HCEC 1CT (cell line): ENCODE measurements around the gene FOXR1.
"Not testable (repeated sequence)": the region's sequence is repeated elsewhere in the genome, so short reads cannot be mapped to it uniquely, and the experiment has no call there.

ENCODE experiments used
- DNase-seq: peaks from one replicate; pipeline ENCODE4 v3.0.0-alpha.2; 2017

The FOXR1 gene

DNA sequence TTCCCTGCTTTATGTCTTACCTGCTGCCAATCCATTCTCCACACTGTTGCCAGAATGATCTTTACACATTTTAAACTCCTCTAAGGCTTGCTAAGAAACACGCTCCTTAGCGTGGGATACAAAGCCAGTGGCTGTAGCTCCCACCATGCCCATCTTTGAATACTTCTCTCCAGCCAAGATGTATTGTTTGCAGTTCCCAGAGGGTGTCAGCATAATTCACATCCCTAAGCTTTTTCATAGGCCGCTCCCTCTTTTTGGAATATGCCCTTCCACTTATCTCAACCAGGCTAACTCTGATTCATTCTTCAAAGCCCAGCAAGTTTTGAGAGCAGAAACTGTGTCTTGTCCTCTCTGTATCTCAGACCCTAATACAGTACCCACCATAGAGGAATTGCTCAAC, 23.6 kb upstream of the FOXR1 start:
- DNase-seq: no peak

DNA sequence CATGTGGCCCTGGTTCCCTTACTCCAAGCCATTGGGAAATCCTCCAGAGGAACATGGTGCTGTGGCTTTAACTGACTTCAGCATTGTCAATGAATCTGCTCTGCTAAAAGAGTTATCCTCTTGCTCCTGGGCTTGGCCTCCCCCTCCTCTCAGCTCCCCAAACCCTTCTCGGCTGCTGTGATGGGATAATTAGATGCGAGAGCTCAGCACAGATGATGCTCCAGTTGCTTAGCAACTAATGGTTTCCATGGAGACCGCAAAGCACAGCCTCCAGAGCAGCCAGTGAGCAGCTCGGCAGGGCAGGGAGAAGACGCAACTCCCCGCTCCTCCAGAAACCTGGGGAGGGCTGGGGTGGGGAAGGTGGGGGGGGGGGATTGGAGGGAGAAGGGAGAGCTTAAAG, 18.3 kb upstream of the FOXR1 start:
- no peak for DNase-seq

DNA sequence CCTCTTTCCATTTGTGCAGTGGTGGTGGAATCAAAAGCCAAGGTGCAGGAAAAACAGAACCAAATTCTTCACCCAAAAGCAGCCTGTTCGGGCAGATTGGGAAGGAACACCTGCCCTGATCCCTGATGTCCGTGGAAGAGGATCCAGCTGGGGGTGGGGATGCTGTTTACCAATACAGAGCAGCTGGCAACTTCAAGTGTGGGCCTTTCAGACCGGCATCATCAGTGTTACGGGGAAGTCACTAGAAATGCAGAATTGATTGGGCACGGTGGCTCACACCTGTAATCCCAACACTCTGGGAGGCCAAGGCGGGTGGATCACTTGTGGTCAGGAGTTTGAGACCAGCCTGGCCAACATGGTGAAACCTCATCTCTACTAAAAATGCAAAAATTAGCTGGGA, 17.6 kb upstream of the FOXR1 start:
- DNase-seq: not testable (repeated sequence)

DNA sequence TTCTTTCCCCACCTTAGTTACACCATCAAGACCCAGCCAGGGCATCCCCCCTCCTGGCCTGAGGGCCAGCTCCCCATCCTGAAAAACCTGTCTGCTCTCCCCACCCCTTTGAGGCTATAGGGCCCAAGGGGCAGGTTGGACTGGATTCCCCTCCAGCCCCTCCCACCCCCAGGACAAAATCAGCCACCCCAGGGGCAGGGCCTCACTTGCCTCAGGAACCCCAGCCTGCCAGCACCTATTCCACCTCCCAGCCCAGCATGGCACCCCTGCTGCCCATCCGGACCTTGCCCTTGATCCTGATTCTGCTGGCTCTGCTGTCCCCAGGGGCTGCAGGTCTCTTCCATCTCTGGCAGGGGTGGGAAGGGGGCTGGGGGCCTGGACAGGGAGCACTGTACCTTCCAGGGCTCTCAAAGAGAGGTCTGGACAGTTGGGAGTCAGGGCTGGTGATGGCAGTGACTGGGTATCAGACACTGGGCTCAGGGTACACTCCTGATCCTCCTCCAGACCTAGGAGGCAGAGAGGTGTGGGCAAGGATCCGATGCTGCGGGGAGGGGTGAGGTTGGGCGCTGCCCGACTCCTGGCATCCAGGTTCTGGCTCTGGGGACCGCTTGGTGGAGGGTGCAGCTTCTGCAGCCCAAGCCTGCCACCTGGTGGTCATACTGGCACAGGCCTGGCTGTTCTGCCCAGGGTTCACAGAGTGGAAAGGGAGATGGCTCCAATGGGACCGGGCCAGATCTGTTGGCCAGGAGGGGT, 15.3 kb upstream of the FOXR1 start, which contains the start of gene UPK2:
TSS of gene UPK2 (plus strand) at position 205 of the 753 bp plus-strand sequence. CDS start at position 258, 53 bp downstream.
- peak; percentile 60 for DNase-seq

DNA sequence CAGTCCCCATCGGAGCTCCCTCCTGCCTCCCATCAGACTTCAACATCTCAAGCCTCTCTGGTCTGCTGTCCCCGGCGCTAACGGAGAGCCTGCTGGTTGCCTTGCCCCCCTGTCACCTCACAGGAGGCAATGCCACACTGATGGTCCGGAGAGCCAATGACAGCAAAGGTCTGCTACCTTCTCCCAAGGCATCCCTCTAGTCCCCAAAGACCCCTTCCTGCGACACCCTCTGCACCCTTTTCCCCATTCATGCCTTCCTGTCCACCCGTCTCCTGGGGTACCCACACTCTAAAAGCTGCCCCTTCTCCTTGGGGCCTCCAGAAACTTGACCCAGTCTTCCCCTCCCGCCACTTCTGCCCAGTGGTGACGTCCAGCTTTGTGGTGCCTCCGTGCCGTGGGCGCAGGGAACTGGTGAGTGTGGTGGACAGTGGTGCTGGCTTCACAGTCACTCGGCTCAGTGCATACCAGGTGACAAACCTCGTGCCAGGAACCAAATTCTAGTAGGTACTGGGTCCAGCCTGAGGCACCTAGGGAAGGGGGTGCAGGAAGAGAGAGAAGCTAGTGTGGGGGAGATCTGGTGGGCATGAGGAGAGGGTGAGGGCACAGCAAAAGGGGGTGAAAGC, 14.6 kb upstream of the FOXR1 start:
- DNase-seq: no peak

DNA sequence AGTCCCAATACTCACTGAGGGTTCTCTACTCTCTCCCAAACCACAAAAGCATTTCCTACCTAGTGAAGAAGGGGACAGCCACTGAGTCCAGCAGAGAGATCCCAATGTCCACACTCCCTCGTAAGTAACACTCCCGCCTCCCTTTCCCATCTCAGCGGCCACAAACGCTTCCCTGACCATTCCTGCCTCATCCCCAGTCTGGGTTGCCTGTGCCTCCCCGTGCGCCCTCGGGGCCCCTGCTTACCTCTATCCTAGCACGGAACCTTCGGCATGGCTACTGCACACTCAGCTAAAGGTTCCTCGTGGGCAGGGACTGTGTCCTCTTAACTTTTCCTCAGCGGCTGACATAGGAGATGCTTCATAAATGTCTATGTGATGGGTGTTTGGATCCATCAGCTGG, 14.0 kb upstream of the FOXR1 start:
- no peak for DNase-seq

DNA sequence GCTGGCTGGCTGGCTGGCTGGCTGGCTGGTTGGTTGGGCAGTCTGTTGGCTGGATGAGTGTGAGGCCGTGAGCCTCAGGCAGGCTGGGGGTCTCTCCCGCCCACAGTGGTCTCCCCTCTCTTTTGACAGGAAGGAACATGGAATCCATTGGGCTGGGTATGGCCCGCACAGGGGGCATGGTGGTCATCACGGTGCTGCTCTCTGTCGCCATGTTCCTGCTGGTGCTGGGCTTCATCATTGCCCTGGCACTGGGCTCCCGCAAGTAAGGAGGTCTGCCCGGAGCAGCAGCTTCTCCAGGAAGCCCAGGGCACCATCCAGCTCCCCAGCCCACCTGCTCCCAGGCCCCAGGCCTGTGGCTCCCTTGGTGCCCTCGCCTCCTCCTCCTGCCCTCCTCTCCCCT, 13.6 kb upstream of the FOXR1 start:
- DNase-seq: no peak

DNA sequence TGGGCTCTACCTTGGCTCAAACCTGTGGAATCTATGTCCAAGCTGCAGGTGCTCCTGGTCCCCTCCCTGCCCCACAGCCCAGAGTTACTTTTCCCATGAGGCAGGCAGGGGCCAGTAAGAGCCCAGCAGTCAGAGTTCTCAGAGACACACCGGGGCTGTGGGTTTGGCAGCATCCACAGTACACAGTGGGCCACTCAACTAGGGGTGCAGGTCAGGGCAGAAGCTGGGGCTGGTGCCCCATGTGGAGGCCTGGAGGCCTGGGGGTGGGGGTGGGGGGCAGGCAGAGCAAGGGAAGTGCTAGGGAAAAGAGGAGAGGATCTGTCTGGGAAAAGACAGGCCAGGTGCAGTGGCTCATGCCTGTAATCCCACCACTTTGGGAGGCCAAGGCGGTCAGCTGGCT, 13.0 kb upstream of the FOXR1 start:
- DNase-seq: no peak

DNA sequence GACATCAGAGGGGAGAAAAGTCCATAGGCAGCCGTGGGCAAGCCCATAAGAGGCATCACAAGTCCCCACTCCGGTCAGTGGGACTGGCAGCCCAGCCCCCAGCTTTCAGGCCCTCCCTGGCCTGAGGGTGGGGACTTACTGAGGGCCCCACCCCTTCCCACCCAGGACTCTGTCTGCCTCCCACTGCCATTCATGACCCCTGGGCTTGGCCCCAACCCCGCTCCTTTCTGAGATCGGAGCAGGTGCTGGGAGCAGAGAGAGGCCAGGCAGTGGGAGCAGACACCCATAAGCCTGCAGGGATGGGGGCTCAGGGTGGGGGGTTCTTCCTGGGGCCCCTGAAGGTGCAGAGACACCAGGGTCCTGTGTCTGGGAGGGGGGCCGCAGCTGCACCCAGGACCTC, 10.4 kb upstream of the FOXR1 start:
- DNase-seq: no peak

DNA sequence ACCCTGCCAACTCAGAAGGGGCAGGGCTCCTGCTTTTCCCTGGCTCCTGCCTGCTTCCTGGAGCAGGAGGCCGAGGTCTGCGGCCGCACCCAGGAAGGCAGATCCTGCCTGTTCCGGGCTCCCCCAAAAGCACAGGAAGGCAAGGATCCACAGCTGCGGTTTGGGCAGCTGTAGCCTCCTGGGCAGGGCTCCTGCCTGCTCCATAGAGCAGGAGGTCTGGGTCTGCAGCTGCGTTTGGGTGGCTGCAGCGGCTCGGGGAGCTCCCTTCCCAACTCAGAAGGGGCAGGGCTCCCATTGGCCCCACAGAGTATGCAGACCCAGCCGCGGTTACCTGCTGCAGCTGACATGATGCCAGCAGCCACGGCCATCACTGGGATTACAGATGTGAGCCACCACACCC, 10.0 kb upstream of the FOXR1 start:
- DNase-seq: no peak

DNA sequence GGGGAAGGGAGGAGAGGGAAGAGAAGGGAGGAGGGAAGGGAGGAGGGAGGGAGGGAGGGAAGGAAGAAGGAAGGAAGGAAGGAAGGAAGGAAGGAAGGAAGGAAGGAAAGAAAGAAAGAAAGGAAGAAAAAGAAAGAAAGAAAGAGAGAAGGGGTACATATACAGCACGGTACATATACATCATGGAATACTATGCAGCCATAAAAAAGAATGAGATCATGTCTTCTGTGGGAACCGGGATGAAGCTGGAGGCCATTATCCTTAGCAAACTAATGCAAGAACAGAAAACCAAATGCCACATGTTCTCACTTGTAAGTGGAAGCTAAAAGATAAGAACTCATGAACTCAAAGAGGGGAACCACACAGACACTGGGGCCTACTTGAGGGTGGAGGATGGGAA, 2.1 kb upstream of the FOXR1 start:
- DNase-seq: not testable (repeated sequence)

DNA sequence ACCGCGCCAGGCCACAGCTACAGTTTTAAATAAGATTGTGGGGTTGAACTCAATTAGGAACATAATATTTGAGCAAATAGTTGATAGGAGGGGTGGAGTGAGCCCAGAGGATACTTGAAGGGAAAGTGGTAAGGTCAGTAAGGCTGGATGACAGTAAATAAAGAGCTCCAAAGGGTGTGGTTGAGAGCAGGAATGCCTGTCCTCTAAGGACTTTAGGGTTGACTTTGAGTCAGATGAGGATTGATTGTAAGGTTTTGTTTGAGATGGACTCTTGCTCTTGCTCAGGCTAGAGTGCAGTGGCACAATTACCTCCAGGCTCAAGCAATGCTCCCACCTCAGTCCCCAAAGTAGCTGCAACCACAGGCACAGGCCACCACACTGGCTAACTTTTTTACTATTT, 2.4 kb downstream of the FOXR1 start:
- no peak for DNase-seq

DNA sequence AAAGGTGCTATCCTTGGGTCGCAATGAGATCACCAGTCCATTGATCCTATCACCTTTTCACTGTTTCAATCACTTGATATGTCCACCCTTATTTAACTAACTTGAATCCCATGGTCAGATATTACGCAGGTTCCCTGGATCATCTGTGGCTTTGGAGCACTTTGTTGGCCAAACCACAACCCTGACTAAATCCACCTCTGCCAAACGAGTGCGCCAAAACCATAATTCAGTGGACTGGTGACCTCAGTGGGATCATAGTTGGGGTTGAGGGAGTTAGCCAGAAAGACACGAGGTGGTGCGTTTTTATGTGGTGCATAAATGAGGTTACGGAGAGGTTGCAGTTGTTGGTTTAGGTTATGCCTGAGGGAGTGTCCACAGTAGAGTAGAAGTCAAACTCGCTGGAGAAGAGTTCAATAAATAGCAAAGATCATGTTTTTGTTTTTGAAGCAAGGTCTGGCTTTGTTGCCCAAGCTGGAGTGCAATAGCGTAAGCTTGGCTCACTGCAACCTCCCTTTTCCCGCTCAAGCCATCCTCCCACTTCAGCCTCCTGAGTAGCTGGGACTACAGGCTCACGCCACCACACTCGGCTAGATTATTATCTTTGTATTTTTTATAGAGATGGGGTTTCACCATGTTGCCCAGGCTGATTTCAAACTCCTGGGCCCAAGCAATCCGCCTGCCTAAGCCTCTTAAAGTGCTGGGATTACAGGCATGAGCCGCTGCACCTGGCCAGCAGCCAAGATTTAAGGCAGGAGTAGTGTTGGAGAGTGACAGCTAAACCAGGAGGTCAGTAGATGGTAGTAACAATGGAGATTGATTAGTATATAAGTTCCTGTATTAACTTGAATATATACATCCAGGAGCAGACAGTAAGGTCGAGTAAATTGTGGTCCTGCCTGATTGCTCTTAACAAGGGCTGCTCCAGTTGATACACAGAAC, 4.5 kb downstream of the FOXR1 start:
- DNase-seq: no peak

DNA sequence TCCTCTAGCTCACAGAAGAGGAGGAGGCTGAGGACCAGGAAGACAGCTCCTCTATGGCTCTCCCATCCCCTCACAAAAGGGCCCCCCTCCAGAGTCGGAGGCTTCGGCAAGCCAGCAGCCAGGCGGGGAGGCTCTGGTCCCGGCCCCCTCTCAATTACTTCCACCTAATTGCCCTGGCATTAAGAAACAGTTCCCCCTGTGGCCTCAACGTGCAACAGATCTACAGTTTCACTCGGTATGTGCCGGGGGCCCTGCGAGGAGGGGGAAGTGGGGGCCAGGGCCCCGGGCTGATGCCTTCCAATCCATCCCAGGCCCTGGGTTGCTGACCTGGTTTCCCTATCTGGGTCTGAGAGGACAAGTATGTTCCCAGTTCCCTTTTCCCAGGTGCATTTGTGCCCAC, 7.9 kb downstream of the FOXR1 start:
- DNase-seq: no peak

DNA sequence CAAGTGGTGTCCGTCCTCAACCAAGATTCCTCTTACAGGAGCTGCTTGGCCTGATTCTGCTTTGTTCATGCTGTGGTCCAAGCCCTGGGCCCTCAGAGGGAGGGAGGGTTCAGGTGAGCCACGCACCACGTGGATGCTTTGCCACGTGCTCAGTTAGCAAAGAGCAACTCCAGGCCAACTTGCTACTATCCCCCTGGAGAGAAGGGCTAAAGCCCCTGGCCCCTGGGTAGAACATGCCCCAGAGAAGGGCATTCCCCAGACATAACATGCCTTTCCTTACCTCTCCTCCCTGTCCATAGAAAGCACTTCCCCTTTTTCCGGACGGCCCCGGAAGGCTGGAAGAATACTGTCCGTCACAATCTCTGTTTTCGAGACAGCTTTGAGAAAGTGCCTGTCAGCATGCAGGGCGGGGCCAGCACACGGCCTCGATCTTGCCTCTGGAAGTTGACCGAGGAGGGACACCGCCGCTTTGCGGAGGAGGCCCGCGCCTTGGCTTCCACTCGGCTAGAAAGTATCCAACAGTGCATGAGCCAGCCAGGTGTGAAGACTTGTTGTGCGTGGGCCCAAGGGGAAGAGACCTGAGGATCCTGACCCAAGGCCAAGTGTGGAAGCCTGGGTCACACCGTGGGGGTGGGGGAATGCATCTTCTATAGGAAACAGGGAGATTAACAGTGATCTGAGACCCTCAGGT, 8.8 kb downstream of the FOXR1 start:
- no peak for DNase-seq

DNA sequence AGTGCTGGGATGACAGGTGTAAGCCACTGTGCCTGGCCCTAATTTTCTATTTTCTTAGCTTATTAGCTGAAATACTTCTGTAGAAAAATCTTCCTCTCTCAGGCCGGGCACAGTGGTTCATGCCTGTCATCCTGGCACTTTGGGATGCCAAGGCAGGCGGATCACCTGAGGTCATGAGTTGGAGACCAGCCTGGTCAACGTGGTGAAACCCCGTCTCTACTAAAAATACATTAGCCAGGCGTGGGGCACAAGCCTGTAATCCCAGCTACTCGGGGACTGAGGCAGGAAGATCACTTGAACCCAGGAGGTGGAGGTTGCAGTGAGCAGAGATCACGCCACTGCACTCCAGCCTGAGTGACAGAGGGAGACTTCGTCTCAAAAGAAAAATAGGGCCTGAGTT, 12.8 kb downstream of the FOXR1 start:
- not testable (repeated sequence) for DNase-seq

DNA sequence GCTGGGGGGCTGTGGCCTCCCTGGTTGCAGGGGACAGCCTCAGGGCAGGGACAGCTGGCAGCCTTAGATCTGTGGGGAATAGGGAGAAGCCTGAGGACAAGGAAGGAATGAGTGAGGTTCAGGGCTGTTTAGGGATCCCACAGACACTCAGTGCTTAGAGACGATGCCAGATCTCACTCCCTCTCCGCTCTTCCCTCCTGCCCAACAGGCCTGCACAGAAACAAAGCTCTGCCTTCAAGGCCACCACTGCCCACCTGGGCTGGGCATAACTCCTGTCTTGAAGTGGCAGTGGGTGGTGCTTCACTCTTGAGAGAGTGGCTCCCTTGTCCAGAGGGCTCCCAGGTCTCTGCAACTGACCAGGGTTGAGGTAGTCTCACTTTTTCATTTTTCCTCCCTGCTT, 13.3 kb downstream of the FOXR1 start:
- no peak for DNase-seq

DNA sequence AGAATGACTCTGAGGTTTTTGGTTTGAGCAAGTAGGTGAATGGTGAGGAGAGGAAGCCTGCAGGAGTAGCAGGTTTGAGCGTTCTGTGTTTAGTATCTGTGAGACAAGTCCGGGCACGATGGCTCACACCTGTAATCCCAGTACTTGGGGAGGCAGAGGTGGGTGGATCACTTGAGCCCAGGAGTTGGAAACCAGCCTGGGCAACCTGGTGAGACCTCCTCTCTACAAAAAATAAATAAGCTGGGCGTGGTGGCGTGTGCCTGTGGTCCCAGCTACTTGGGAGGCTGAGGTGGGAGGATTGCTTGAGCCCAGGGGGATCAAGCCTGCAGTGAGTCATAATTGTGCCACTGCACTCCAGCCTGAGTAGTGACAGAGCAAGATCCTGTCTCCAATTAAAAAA, 16.7 kb downstream of the FOXR1 start:
- DNase-seq: no peak

DNA sequence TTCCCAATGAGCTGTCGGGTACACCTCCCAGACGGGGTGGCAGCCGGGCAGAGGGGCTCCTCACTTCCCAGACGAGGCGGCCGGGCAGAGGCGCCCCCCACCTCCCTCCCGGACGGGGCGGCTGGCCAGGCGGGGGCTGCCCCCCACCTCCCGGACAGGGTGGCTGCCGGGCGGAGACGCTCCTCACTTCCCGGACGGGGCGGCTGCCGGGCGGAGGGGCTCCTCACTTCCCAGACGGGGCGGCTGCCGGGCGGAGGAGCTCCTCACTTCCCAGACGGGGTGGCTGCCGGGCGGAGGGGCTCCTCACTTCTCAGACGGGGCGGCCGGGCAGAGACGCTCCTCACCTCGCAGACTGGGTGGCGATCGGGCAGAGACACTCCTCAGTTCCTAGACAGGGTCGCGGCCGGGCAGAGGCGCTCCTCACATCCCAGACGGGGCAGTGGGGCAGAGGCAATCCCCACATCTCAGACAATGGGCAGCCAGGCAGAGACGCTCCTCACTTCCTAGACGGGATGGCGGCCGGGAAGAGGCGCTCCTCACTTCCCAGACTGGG, 20.0 kb downstream of the FOXR1 start:
- not testable (repeated sequence) for DNase-seq

DNA sequence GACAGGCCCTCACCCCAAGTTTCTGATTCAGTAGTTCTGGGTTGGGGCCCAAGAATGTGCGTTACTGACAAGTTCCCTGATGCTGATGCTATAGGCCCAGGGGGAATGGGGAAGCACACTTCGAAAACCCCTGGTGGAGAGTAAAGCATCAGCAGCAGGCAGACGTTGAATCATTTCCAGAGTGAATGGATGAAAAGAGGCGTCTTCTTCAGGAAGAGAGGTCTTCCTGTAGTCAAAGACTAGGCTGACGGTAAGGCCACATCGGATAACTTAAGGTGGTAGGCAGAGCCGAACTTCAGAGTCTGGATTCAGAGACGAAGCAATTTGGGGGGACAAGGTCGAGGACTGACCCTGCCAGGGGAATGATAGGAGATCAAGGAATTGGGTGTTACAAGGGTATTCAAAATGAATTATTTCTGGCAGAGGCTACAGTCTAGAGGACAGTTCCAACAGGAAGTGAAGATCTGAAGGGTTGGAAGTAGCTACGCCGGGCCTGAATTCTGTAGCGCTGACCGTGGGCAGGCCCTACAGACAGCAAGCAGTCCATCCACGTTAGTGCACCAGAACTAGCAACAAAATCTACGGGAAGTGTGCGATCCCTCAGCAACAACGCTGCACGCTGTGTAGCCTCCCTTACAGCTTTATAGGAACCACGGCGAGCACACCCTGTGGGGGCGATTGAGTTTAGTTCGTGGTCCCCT, 25.5 kb downstream of the FOXR1 start:
- peak; percentile 9 for DNase-seq

DNA sequence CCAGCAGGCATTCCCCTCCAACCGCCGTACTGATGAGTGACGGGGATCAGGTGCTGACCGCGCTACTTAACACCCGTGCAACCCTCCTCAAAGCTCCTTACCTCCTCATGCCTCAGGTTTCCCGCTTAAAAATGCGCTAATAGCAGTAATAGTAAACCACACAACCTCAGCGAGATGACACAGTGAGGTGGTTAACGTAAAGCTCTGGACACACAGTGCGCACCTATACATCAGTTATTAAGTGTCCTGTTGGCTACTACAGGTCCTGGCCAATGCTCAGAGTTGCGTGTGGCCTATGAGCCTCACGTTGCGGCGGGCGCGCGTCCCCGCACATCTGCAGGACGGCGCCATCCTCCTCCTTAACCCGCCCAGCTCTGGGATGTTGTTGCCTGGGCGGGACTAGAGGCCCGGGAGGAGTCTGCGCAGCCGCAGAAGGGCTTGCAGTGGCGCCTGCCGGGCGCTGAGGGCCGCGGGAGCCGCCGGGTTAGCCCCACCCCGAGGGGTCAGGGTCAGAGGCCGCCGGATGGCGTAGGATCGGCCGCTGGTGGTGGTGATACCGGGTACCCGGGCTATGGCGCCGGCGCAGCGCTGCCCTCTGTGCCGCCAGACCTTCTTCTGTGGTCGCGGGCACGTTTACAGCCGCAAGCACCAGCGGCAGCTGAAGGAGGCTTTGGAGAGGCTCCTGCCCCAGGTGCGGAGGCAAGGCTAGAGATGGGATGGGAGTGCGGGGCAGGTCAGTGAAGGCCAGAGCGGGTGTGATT, 26.2 kb downstream of the FOXR1 start, which contains the start of gene CENATAC:
TSS of gene CENATAC (plus strand) at position 512 of the 761 bp plus-strand sequence. CDS start at position 572, 60 bp downstream.
- DNase-seq: peak; percentile 91
